Astrocyte of the cerebellum (primary cell): ENCODE measurements around the gene HMGA1.
A peak's percentile ranks its signal among the peaks of the same experiment; 100 is the strongest.

ENCODE experiments used
- DNase-seq: peaks from one replicate; pipeline ENCODE4 v3.0.0-alpha.2; 2011; ENCODE audit warnings: low read depth
- H3K4me3 ChIP-seq: 2 replicates; pipeline ENCODE4 v1.5.1; 2011; ENCODE audit warnings: mild to moderate bottlenecking, low read depth, low read length, moderate library complexity
- in situ Hi-C: cut with HindIII; loops from 2 replicates; pipeline ENCODE4 v1.10.0; 2017; ENCODE audit warnings: low sequenced_read_pairs
- TF ChIP-seq, protein P1 (sequence below): IDR thresholded peaks from 2 replicates; pipeline ENCODE4 v1.5.1; 2012; ENCODE audit warnings: low read length, low read depth, moderate library complexity, mild to moderate bottlenecking; ENCODE audit errors: missing control alignments

The HMGA1 gene

GRCh38 chr6:34236131-34236442 lies 586 bp upstream of the HMGA1 start:
- DNase-seq, result no peak
- H3K4me3 ChIP-seq, result peak overlapping the region; percentile 56
- TF ChIP-seq, protein P1, sequence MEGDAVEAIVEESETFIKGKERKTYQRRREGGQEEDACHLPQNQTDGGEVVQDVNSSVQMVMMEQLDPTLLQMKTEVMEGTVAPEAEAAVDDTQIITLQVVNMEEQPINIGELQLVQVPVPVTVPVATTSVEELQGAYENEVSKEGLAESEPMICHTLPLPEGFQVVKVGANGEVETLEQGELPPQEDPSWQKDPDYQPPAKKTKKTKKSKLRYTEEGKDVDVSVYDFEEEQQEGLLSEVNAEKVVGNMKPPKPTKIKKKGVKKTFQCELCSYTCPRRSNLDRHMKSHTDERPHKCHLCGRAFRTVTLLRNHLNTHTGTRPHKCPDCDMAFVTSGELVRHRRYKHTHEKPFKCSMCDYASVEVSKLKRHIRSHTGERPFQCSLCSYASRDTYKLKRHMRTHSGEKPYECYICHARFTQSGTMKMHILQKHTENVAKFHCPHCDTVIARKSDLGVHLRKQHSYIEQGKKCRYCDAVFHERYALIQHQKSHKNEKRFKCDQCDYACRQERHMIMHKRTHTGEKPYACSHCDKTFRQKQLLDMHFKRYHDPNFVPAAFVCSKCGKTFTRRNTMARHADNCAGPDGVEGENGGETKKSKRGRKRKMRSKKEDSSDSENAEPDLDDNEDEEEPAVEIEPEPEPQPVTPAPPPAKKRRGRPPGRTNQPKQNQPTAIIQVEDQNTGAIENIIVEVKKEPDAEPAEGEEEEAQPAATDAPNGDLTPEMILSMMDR, result no peak
- in situ Hi-C loops, result no loop called here

DNA sequence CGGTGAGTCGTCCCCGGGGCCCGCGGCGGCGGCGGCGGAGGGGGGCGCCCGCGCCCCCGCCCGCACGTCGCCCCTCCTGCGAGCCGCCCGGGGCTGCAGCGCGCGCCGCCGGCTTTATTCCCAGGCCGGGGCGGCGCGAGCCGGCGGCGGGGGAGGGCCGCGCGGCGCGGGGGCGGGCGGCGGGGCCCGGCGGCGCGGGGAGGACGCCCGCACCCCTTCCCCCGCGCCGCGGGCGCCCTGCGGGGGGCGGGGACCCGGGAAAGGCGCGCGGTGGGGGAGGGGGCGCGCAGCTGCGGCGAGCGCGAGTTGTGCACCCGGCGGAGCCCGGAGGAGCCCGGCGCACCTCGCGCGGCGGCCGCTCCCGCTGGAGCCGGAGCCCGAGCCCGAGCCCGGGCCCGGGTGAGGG lies 646 bp downstream of the HMGA1 start:
- in situ Hi-C loops, result no loop called here
- peak overlapping the region; percentile 68 for H3K4me3 ChIP-seq
- DNase-seq, result no peak
- TF ChIP-seq, protein P1, result no peak

- peak overlapping the region; percentile 68 for H3K4me3 ChIP-seq
- DNase-seq, result no peak
- TF ChIP-seq, protein P1, result peak; percentile 17
- in situ Hi-C loops, result no loop called here
These were observed 1.3 kb downstream of the HMGA1 start for GRCh38 chr6:34237722-34238584.

DNA sequence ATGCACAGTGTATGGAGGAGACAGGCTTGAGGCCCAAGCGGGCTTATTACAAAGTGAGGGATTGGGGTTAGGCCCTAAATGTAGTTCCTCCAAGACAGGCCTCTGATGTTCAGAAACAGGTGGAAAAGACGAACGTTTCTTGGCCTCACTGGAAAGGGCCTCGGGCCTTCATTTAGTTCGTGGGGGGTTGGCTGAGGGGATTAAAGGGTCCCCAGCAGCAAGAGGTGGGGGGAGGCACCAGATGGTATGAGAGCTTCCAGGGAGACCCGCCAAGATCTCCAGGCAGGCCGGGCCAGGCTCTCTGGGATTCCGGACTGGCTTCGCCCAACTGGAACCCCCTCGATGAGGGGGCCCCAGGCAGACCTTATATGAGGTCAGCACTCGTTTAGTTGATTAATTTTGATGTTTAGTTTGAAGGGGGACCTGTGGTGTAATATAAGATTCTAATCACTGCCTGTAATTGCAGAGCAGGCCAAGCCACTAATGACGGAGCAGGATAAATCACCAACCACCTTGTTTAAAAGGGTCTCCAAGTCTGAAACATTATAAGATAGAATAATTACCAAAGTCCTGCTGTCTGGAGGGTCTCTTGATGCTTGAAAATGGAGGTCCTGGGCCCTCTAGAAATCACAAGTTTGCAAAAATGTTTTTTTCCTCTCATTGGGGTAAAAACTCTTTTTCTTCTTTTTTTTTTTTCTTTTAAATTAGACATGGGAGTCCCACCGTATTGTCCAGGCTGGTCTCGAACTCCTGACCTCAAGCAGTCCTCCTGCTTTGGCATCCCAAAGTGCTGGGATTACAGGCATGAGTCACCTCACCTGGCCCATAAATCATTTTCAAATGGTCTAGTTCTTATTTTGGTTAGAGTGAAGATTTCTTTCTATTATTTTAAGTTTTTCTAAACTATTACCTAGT lies 2.2 kb downstream of the HMGA1 start:
- DNase-seq, result no peak
- TF ChIP-seq, protein P1, result no peak
- in situ Hi-C loops, result no loop called here
- peak overlapping the region; percentile 68 for H3K4me3 ChIP-seq

GRCh38 chr6:34239500-34239825 lies 2.8 kb downstream of the HMGA1 start:
- DNase-seq, result no peak
- in situ Hi-C loops, result no loop called here
- TF ChIP-seq, protein P1, result no peak
- no peak overlapping the region for H3K4me3 ChIP-seq

DNA sequence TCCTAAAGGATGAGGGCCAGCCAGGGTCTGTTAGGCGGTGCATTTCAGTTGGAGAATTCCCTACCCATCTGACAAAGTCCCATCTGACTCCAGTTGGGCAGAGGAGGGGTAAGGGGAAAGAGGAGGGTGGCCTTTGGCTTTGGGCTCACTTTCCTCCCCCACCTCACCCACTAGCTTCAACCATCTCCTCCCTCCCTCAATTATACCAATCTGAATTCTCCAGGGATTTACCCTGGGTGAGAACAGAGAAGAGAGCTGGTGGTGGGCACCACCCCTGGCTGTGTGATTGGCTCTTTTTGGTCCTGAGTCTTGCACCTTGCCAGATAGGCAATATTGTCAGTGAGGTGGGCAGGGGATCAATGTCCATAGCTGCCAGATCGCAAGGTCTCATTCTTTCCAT lies 3.2 kb downstream of the HMGA1 start:
- DNase-seq, result no peak
- H3K4me3 ChIP-seq, result no peak overlapping the region
- in situ Hi-C loops, result no loop called here
- TF ChIP-seq, protein P1, result no peak
